IMR-90 (cell line): ENCODE measurements around the gene BTBD9. TPM values are rescaled to one million over a fixed set of nuclear protein-coding genes. Genes with fewer than 3 reads are reported as not detected.
A peak's percentile ranks its signal among the peaks of the same experiment; 100 is the strongest.

Experiments used
- ATAC-seq: fragments of 200-7000 bp; cut with Tn5 transposase; 2 replicates; pipeline ENCODE4 v1.9.1; 2020; ENCODE audit warnings: low read depth, mild to moderate bottlenecking, moderate library complexity
- BruUV-seq: library from RNA; stranded (reverse); fragments of 400-500 nt; replicated peaks from 2 replicates; lab custom pipeline; 2021; lab: Mats Ljungman, UMichigan
- CTCF ChIA-PET: fragments of 300-600 bp; formaldehyde crosslinking; extraction: SDS; loops from one replicate; lab custom pipeline; 2021; ENCODE audit warnings: antibody characterized with exemption; lab: Yijun Ruan, JAX
- POLR2A ChIA-PET: fragments of 300-600 bp; sonication (Branson Sonifier 250); formaldehyde crosslinking; loops from one replicate; lab custom pipeline; 2022; ENCODE audit warnings: antibody characterized with exemption; ENCODE audit not compliant: unreplicated experiment; lab: Charles Lee
- DNase-seq: peaks from one replicate; pipeline ENCODE4 v3.0.0; 2013
- H2AFZ ChIP-seq: replicated peaks from 2 replicates; pipeline ENCODE3; 2013; ENCODE audit warnings: low read length, mild to moderate bottlenecking; ENCODE audit not compliant: poor library complexity
- H2AK5ac ChIP-seq: 2 replicates; pipeline ENCODE4 v1.6.1; 2013; ENCODE audit warnings: low read depth, low read length, inconsistent platforms
- H2AK9ac ChIP-seq: replicated peaks from 2 replicates; pipeline ENCODE3; 2013; ENCODE audit warnings: mild to moderate bottlenecking, low read depth, low read length, moderate library complexity; ENCODE audit not compliant: poor library complexity
- H2BK120ac ChIP-seq: 2 replicates; pipeline ENCODE4 v1.6.1; 2013; ENCODE audit warnings: low read depth, low read length, inconsistent platforms
- H2BK15ac ChIP-seq: 3 replicates; pipeline ENCODE4 v1.6.1; 2013; ENCODE audit warnings: low read depth, low read length, inconsistent platforms
- H2BK20ac ChIP-seq: 2 replicates; pipeline ENCODE4 v1.6.1; 2013; ENCODE audit warnings: low read depth, mild to moderate bottlenecking, inconsistent platforms, low read length, moderate library complexity
- H2BK5ac ChIP-seq: 2 replicates; pipeline ENCODE4 v1.6.1; 2013; ENCODE audit warnings: mild to moderate bottlenecking, low read depth, low read length, inconsistent platforms; ENCODE audit not compliant: poor library complexity, severe bottlenecking
- H3K14ac ChIP-seq: replicated peaks from 2 replicates; pipeline ENCODE4 v1.6.1; 2013; ENCODE audit warnings: low read depth, low read length, inconsistent platforms
- H3K18ac ChIP-seq: 2 replicates; pipeline ENCODE4 v1.6.1; 2013; ENCODE audit warnings: low read depth, low read length, control low read depth
- H3K23ac ChIP-seq: 2 replicates; pipeline ENCODE4 v1.6.1; 2013; ENCODE audit warnings: low read depth, low read length, inconsistent platforms
- H3K27ac ChIP-seq: 2 replicates; pipeline ENCODE4 v1.5.1; 2013; ENCODE audit warnings: mild to moderate bottlenecking, control low read depth, low read length; ENCODE audit not compliant: insufficient read depth
- H3K27me3 ChIP-seq: 2 replicates; pipeline ENCODE4 v1.6.1; 2013; ENCODE audit warnings: low read length; ENCODE audit not compliant: control insufficient read depth, insufficient read depth
- H3K36me3 ChIP-seq: 2 replicates; pipeline ENCODE4 v1.6.1; 2013; ENCODE audit warnings: low read length, mixed read lengths; ENCODE audit not compliant: control insufficient read depth, insufficient read depth
- H3K4ac ChIP-seq: 2 replicates; pipeline ENCODE4 v1.6.1; 2013; ENCODE audit warnings: low read depth, low read length, inconsistent platforms
- H3K4me1 ChIP-seq: 2 replicates; pipeline ENCODE4 v1.6.1; 2013; ENCODE audit warnings: low read length, mixed read lengths; ENCODE audit not compliant: control insufficient read depth, insufficient read depth
- H3K4me2 ChIP-seq: 2 replicates; pipeline ENCODE4 v1.6.1; 2013; ENCODE audit warnings: low read depth, mild to moderate bottlenecking, control low read depth, low read length, moderate library complexity
- H3K4me3 ChIP-seq: 2 replicates; pipeline ENCODE4 v1.5.1; 2013; ENCODE audit warnings: low read depth, mild to moderate bottlenecking, control low read depth, low read length, moderate library complexity; ENCODE audit not compliant: insufficient read depth
- H3K56ac ChIP-seq: 2 replicates; pipeline ENCODE4 v1.6.1; 2013; ENCODE audit warnings: low read length, inconsistent platforms; ENCODE audit not compliant: insufficient read depth; ENCODE audit errors: extremely low read depth
- H3K79me1 ChIP-seq, 2 experiments: 2 replicates each; pipeline ENCODE4 v1.6.1; 2013; ENCODE audit warnings: low read length in 2 of 2, inconsistent platforms in 1 of 2, low read depth in 1 of 2
- H3K9ac ChIP-seq: 2 replicates; pipeline ENCODE4 v1.6.1; 2013; ENCODE audit warnings: low read depth, low read length, control low read depth
- H3K9me1 ChIP-seq: 2 replicates; pipeline ENCODE4 v1.6.1; 2013; ENCODE audit warnings: low read length, inconsistent platforms; ENCODE audit not compliant: insufficient read depth
- H3K9me3 ChIP-seq: 2 replicates; pipeline ENCODE4 v1.6.1; 2013; ENCODE audit warnings: low read length; ENCODE audit not compliant: control insufficient read depth, insufficient read depth
- H4K20me1 ChIP-seq: 2 replicates; pipeline ENCODE4 v1.6.1; 2013; ENCODE audit warnings: low read length, inconsistent platforms; ENCODE audit not compliant: insufficient read depth
- H4K5ac ChIP-seq: 2 replicates; pipeline ENCODE4 v1.6.1; 2013; ENCODE audit warnings: mild to moderate bottlenecking, low read depth, low read length, control low read depth
- H4K8ac ChIP-seq, 2 experiments: 2 replicates each; pipeline ENCODE4 v1.6.1; 2013; ENCODE audit warnings: low read depth in 2 of 2, low read length in 2 of 2, control low read depth in 1 of 2, inconsistent platforms in 1 of 2
- H4K91ac ChIP-seq: 2 replicates; pipeline ENCODE4 v1.6.1; 2013; ENCODE audit warnings: low read depth, low read length, inconsistent platforms; ENCODE audit not compliant: insufficient read depth
- BHLHE40 ChIP-seq: fragments of 150-350 bp; IDR thresholded peaks from 2 replicates; pipeline ENCODE4 v1.6.1; 2016; ENCODE audit warnings: mild to moderate bottlenecking, low read depth, low read length
- FOS ChIP-seq: fragments of 150-350 bp; IDR thresholded peaks from 2 replicates; pipeline ENCODE4 v1.6.1; 2016; ENCODE audit warnings: low read depth, low read length
- MAZ ChIP-seq: IDR thresholded peaks from 2 replicates; pipeline ENCODE4 v1.6.1; 2012; ENCODE audit warnings: low read depth, mild to moderate bottlenecking, low read length, improper control_type of control experiment, moderate library complexity, borderline replicate concordance
- MXI1 ChIP-seq: IDR thresholded peaks from 2 replicates; pipeline ENCODE4 v1.6.1; 2012; ENCODE audit warnings: low read depth, mild to moderate bottlenecking, low read length, moderate library complexity, borderline replicate concordance
- POLR2A ChIP-seq: IDR thresholded peaks from 2 replicates; pipeline ENCODE4 v1.6.1; 2012; ENCODE audit warnings: mild to moderate bottlenecking, low read depth, low read length
- RFX5 ChIP-seq: IDR thresholded peaks from 2 replicates; pipeline ENCODE4 v1.8.0; 2012; ENCODE audit warnings: low read depth, mild to moderate bottlenecking, low read length, moderate library complexity
- USF2 ChIP-seq: fragments of 150-350 bp; IDR thresholded peaks from 2 replicates; pipeline ENCODE4 v1.6.1; 2017; ENCODE audit warnings: mild to moderate bottlenecking, antibody characterized with exemption, low read length, low read depth
- WGBS, 2 experiments: methylation state at CpG; one replicate each; pipeline versions ENCODE4 v1.1.5 to v1.1.7; 2013; ENCODE audit warnings: missing lambda C conversion rate in 2 of 2; ENCODE audit not compliant: insufficient read length in 1 of 2; ENCODE audit errors: extremely low coverage in 2 of 2; 5-methylcytosine and 5-hydroxymethylcytosine counted together
- dilution Hi-C: fragments of 300-500 bp; cut with HindIII; formaldehyde crosslinking; loops from one replicate; pipeline ENCODE4 v1.14.3; 2018; ENCODE audit warnings: low sequenced_read_pairs; ENCODE audit not compliant: unreplicated experiment
- in situ Hi-C: fragments of 300-500 bp; cut with MboI; formaldehyde crosslinking; loops from 3 replicates; pipeline ENCODE4 v1.14.3; 2019; ENCODE audit warnings: low sequenced_read_pairs, inconsistent platforms, mixed read lengths
- intact Hi-C: fragments of 100-400 bp; cut with micrococcal nuclease; formaldehyde crosslinking; loops from 2 replicates; pipeline ENCODE4 v1.10.0; 2022
- polyA plus RNA-seq, 3 experiments: library from polyadenylated mRNA; depleted of rRNA; stranded (reverse); fragments of >200 nt; gene quantifications; 2 replicates each; pipeline ENCODE4 v1.2.3, GENCODE V29; 2012; ENCODE audit warnings: low replicate concordance in 1 of 3
- total RNA-seq: library from RNA; depleted of rRNA; stranded (reverse); fragments of >200 nt; gene quantifications from 2 replicates; pipeline ENCODE4 v1.2.3, GENCODE V29; 2012

The BTBD9 gene
- total and polyA plus RNA-seq, 2 of the 4 experiments (the other 2 are of a cell fraction) = 4.1 to 22.0 TPM

GRCh38 chr6:38686270-38687042, 46.7 kb upstream of the BTBD9 start:
- intact Hi-C loops = no loop called here
- no peak overlapping the region for H2BK20ac ChIP-seq
- no peak for TF ChIP-seq USF2
- TF ChIP-seq FOS = no peak
- no peak for TF ChIP-seq MAZ
- no peak for TF ChIP-seq RFX5
- TF ChIP-seq POLR2A = no peak
- no peak for TF ChIP-seq BHLHE40
- TF ChIP-seq MXI1 = no peak
- peaks cover 15% of the 10 kb centered on the region for H3K9me1 ChIP-seq
- 40% methylated on average over 1 of the region's 4 CpGs; no CpG with 5 or more reads in 1 of the 2 experiments for WGBS, 2 experiments
- H3K27ac ChIP-seq = no peak overlapping the region
- no peak overlapping the region for H3K23ac ChIP-seq
- H2AK5ac ChIP-seq = no peak overlapping the region
- no peak overlapping the region for H4K91ac ChIP-seq
- in situ Hi-C loops = no loop called here
- ChIA-PET CTCF (no interaction called here), POLR2A (no interaction called here)
- no peak overlapping the region for H2BK15ac ChIP-seq
- no TSS peak for BruUV-seq
- no peak overlapping the region for H2AFZ ChIP-seq
- peak; percentile 20 for DNase-seq
- H3K56ac ChIP-seq = no peak overlapping the region
- no peaks in the 10 kb centered on the region for H3K9me3 ChIP-seq
- peaks cover 7% of the 10 kb centered on the region; the same call in 1 of the 2 replicates for H3K4me1 ChIP-seq
- dilution Hi-C loops = no loop called here
- ATAC-seq = peak; percentile 63
- no peak overlapping the region for H2BK120ac ChIP-seq
- H4K8ac ChIP-seq = no peak overlapping the region
- peaks cover 21% of the 10 kb centered on the region for H4K20me1 ChIP-seq
- no peak overlapping the region for H4K5ac ChIP-seq
- H3K4ac ChIP-seq = no peak overlapping the region
- H3K9ac ChIP-seq = no peak overlapping the region
- H3K18ac ChIP-seq = no peak overlapping the region
- no peaks in the 10 kb centered on the region for H3K27me3 ChIP-seq
- peaks cover 5% of the 10 kb centered on the region for H3K36me3 ChIP-seq
- peaks cover 12 to 34% of the 10 kb centered on the region in 2 experiments for H3K79me1 ChIP-seq
- H2BK5ac ChIP-seq = no peak overlapping the region
- no peak overlapping the region for H3K14ac ChIP-seq
- H3K4me2 ChIP-seq = peak overlapping the region; percentile 69; the same call in 1 of the 2 replicates
- H3K4me3 ChIP-seq = no peak overlapping the region
- no peak overlapping the region for H2AK9ac ChIP-seq
